Muscle layer of duodenum (tissue), 2 donors: ENCODE results near the gene SLC4A5.
"Not testable (repeated sequence)": the region's sequence is repeated elsewhere in the genome, so short reads cannot be mapped to it uniquely, and the experiment has no call there.

ENCODE experiments used
- H3K27ac ChIP-seq: one replicate; pipeline ENCODE4 v1.7.0; 2013; ENCODE audit warnings: mild to moderate bottlenecking, low read length
- H3K27me3 ChIP-seq: one replicate; pipeline ENCODE4 v1.7.0; 2013; ENCODE audit warnings: low read depth, mild to moderate bottlenecking, control low read depth, low read length
- H3K36me3 ChIP-seq, 2 donors: one replicate each; pipeline ENCODE4 v1.7.0; 2013; ENCODE audit warnings: low read length in 2 of 2, control low read depth in 1 of 2, mild to moderate bottlenecking in 1 of 2; ENCODE audit not compliant: insufficient read depth in 2 of 2, control insufficient read depth in 1 of 2
- H3K4me1 ChIP-seq, 2 donors: one replicate each; pipeline ENCODE4 v1.7.0; 2013; ENCODE audit warnings: low read length in 2 of 2, mild to moderate bottlenecking in 2 of 2, control low read depth in 1 of 2, moderate library complexity in 1 of 2; ENCODE audit not compliant: insufficient read depth in 2 of 2, control insufficient read depth in 1 of 2
- H3K4me3 ChIP-seq, 2 donors: one replicate each; pipeline ENCODE4 v1.7.0; 2013; ENCODE audit warnings: low read length in 2 of 2, low read depth in 1 of 2, mild to moderate bottlenecking in 1 of 2
- H3K9me3 ChIP-seq, 2 donors: one replicate each; pipeline ENCODE4 v1.7.0; 2013; ENCODE audit warnings: low read length in 2 of 2, control low read depth in 1 of 2, mild to moderate bottlenecking in 1 of 2; ENCODE audit not compliant: control insufficient read depth in 1 of 2
- donor health status: healthy.

Gene SLC4A5

DNA sequence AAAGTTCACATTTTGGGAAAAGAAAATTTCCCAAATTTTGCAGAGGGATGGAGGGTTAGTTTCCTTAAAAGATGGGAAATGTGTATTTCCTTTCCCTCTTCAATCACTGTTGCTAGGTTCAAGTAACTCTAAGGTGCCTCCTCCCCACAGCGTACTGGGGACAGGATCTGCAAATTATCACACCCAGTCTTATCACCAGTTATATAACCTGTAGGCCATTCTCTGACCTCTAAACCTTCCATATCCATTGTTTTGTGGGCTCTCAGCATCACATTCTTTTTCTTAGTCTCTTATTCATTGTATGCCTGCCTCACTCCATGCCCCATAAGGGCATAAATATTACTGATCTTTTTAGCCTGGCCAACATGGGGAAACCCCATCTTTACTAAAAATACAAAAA is 148.4 kb downstream of the SLC4A5 start:
- H3K4me3 ChIP-seq: no peak overlapping the region
- no peaks in the 10 kb centered on the region for H3K9me3 ChIP-seq
- no peaks in the 10 kb centered on the region for H3K36me3 ChIP-seq
- H3K27me3 ChIP-seq: no peaks in the 10 kb centered on the region
- H3K4me1 ChIP-seq: peaks cover 0 to 11% of the 10 kb centered on the region in 2 donors
- H3K27ac ChIP-seq: no peak overlapping the region

DNA sequence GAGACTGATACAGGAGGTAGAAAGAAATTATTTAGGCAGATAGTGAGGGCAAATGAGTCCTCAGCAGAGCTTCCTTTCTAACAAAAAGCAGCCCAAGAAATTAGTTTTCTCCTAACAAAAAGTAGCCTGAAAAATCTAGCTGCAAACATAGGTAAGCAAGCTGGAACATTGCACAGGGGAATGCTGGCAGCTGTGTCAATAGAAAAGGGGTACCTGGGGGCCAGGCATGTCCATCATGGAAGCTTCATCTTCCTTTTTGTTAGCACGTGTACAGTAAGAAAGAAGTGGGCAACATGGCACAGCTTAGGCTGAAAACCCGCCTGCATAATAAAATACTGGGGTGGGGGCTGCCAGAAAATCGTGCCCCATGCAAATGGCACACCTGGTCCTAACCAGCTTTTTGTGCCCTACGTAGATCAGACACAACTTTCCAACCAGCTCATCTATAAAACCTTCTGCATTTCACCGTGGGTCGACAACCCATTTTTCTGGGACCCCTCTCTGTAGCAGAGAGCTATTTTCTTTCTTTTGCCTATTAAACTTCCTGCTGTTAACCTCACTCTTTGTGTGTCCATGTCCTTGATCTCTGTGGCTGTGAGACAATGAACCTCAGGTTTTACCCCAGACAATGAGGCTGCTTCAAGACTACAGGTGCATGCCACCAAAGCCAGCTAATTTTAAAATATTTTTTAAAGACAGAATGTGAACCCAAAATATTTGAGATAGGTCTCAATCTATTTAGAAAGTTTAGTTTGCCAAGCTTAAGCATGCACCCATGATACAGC is 151.4 kb downstream of the SLC4A5 start:
- Histone ChIP-seq H3K27ac (no peak overlapping the region), H3K4me3 (no peak overlapping the region), H3K36me3 (no peaks in the 10 kb centered on the region), H3K9me3 (no peaks in the 10 kb centered on the region), H3K27me3 (no peaks in the 10 kb centered on the region), H3K4me1 (no peaks in the 10 kb centered on the region)

DNA sequence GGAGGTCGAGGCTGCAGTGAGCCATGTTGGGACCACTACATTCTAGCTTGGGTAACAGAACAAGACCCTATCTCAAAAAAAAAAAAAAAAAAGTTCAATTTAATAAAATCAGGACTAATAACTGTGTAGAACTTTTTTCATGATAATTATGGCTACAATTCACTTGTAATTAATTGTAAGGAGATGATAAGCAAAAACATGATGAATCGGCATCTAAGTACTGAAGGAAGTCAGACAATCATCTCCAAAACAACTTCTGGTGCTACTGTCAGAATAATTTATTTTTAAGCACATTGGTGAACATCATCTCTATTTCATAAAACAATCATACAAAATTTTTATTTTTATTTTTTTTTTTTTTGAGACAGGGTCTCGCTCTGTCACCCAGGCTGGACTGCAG is 154.5 kb downstream of the SLC4A5 start:
- no peaks in the 10 kb centered on the region for H3K4me1 ChIP-seq
- no peak overlapping the region for H3K27ac ChIP-seq
- H3K36me3 ChIP-seq: no peaks in the 10 kb centered on the region
- H3K9me3 ChIP-seq: no peaks in the 10 kb centered on the region
- H3K27me3 ChIP-seq: no peaks in the 10 kb centered on the region
- no peak overlapping the region for H3K4me3 ChIP-seq

DNA sequence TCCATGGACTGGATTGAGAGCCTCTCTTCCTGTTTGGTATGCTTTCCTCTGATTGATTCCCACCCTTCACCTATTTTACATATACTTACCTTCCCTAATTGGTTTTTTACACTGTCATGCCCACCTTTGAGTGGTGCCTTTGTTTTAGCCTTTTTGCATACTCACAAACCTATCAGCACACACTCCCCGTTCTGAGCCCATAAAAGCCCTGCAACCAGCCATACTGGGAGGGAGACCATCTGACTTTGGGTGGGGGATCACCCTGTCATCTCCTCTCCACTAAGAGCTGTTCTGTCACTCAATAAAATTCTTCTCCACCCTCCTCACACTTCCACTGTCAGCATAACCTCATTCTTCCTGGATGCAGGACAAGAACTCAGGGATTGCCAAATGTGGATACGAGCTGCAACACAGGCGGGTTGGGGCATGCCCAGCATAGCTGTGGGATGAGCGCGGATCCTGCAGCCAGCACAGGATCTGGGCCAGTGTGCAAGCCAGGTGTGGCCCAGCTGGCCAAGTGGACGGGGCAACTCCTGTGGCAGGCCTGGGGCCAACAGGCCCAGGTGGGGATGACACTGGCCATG is 155.1 kb downstream of the SLC4A5 start:
- Histone ChIP-seq H3K27me3 (no peaks in the 10 kb centered on the region), H3K27ac (no peak overlapping the region), H3K36me3 (no peaks in the 10 kb centered on the region), H3K4me1 (no peaks in the 10 kb centered on the region), H3K4me3 (no peak overlapping the region), H3K9me3 (no peaks in the 10 kb centered on the region)

DNA sequence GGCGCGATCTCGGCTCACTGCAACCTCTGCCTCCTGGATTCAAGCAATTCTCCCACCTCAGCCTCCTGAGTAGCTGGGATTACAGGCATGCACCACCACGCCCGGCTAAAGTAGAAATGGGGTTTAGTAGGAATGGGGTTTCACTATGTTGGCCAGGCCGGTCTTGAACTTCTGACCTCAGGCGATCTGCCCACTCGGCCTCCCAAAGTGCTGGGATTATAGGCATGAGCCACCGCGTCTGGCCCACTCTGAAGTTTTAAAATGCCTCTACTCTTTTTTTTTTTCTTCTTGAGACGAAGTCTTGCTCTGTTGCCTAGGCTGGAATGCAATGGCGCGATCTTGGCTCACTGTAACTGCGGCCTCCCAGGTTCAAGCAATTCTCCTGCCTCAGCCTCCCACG is 156.5 kb downstream of the SLC4A5 start:
- not testable (repeated sequence) for H3K9me3 ChIP-seq, H3K27me3 ChIP-seq, H3K27ac ChIP-seq, H3K36me3 ChIP-seq, H3K4me3 ChIP-seq, H3K4me1 ChIP-seq

DNA sequence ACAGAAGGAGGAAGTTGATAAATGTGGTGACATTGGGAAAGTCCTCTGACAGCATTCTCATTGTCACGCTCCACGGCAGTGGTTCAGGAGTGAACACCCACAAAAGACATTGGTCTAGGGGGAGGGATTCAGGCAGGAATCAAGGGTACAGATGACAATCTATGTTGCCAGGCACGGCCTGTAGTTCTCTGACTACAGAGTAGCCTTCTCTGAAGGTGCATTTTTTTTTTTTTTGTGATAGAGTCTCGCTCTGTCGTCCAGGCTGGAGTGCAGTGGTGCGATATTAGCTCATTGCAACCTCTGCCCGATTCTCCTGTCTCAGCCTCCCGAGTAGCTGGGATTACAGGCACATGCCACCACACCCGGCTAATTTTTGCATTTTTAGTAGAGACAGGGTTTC is 157.2 kb downstream of the SLC4A5 start:
- Histone ChIP-seq H3K9me3 (no peaks in the 10 kb centered on the region), H3K27me3 (no peaks in the 10 kb centered on the region), H3K36me3 (no peaks in the 10 kb centered on the region), H3K27ac (no peak overlapping the region), H3K4me1 (no peaks in the 10 kb centered on the region), H3K4me3 (no peak overlapping the region)

DNA sequence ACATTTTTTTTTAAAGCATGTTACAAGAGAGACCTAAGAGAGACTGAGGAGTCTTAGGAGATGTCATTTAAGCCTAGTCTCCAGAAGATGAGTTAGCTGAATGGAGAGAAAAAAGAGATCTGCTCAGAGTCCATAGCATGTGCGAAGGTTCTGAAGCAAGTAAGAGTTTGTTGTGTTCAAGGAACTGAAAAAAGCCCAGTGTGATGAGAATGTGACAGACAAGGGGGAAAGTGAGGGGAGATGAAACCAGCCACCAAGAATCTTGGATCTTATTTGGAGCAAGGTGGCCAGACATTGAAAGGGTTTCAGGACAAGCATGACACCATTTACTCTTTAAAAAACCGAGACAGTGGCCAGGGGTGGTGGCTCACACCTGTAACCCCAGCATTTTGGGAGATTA is 159.3 kb downstream of the SLC4A5 start:
- H3K36me3 ChIP-seq: no peaks in the 10 kb centered on the region
- H3K27ac ChIP-seq: no peak overlapping the region
- H3K4me3 ChIP-seq: no peak overlapping the region
- H3K27me3 ChIP-seq: no peaks in the 10 kb centered on the region
- no peaks in the 10 kb centered on the region for H3K4me1 ChIP-seq
- H3K9me3 ChIP-seq: no peaks in the 10 kb centered on the region

DNA sequence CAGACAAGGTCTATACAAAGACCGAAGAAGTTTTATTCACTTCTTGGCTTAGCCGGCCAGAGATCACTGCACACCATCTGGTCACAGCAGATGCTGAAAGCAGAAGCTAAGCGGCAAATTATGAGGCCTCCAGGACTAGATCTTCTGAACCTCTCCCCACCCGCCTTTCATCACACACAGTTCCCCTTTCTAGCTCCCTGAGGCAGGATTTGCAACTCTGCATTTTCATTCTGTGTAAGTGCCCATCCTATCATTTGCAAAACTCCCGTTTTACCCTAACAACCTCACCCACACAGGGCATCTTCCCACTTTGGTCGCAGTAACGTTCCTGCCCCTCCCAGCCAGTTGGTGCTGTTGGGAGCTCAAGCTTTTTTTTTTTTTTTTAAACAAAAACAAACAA is 161.5 kb downstream of the SLC4A5 start:
- Histone ChIP-seq H3K36me3 (peaks cover 0 to 4% of the 10 kb centered on the region in 2 donors), H3K4me1 (peaks cover 0 to 10% of the 10 kb centered on the region in 2 donors), H3K27ac (no peak overlapping the region), H3K9me3 (no peaks in the 10 kb centered on the region), H3K27me3 (no peaks in the 10 kb centered on the region), H3K4me3 (no peak overlapping the region)

DNA sequence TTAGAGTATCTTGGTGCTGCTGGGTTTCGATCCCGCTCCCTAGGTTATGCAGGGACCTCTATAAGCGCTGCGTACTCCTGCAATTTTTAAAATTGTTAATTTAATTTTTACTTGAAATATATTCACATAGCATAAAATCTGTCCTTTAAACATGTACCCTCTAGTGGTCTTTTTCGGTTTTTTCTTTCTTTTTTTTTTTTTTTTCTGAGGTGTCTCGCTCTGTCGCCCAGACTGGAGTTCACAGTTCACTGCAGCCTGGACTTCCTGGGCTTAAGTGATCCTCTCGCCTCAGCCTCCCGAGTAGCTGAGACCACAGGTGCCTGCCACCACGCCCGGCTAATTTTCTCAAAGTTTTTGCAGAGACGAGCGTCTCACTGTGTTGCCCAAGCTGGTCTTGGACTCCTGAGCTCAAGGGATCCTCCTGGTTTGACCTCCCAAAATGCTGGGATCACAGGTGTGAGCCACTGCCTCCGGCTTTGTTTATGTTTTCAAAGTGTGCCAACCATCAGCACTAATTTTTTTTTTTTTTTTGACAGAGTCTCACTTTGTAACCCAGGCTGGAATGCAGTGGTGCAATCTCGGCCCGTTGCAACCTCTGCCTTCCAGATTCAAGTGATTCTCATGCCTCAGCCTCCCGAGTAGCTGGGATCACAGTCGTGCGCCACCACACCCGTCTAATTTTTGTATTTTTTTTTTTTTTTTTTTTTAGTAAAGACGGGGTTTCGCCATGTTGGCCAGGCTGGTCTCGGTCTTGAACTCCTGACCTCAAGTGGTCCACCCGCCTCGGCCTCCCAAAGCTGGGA is 164.0 kb downstream of the SLC4A5 start:
- Histone ChIP-seq H3K27me3 (no peaks in the 10 kb centered on the region), H3K36me3 (peaks cover 0 to 4% of the 10 kb centered on the region in 2 donors), H3K27ac (no peak overlapping the region), H3K9me3 (no peaks in the 10 kb centered on the region), H3K4me3 (peak overlapping the region; percentile 72 to 89), H3K4me1 (peaks cover 0 to 22% of the 10 kb centered on the region in 2 donors)

DNA sequence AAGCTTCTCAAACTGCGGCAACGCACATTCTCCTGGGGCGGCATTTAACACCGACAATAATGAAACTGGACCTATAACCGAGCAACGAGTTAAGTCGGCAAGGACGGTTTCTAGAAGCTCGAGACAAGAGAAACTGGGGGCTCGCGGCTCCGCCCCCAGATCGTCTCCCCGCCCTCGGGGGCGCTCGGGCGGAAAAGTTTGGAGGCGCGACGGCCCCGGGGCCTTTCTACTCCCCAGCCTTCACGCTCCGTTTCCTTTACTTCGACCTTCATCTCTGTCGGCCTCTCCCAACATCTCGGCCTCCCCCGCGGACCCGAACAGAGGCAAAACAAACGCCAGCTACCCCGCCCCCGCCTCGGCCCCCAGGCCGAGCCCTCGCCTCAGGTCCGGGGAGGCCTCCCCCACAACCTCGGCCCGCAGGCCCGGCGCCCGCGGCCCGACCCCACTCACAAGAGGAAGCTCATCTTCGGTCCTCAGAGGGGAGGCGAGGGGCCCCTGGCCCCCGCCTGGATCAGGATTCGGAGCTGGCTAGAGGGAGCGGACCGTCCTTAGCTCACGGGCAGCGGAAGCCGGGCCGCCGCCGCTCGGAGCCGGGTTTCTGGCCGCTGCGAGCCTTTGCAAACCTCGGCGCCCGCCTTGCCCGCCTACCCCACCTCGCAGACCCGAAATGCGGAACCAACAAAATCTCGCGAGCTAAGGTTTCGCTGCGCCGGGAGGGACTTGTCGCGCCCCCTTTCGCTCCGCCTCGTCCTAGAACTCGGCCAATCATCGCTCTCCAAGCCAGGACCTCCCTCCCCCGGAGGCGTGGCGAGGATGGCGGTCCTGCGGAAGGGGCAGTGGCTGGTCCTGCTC is 164.8 kb downstream of the SLC4A5 start, which contains the start of gene MOB1A:
TSS of gene MOB1A (minus strand) at position 669 of the 852 bp plus-strand sequence. CDS start at position 464, 205 bp downstream.
- H3K4me1 ChIP-seq: peaks cover 0 to 22% of the 10 kb centered on the region in 2 donors
- no peaks in the 10 kb centered on the region for H3K9me3 ChIP-seq
- H3K4me3 ChIP-seq: peak within 1 kb of the TSS; percentile 72 to 89
- H3K27ac ChIP-seq: peak within 1 kb of the TSS; percentile 73
- no peaks in the 10 kb centered on the region for H3K27me3 ChIP-seq
- peaks cover 0 to 4% of the 10 kb centered on the region in 2 donors for H3K36me3 ChIP-seq
